Hepatocyte (in vitro differentiated cells): ENCODE data around the gene CMTM4.

Experiments used
- CTCF ChIP-seq: fragments of 200-600 bp; sonication (generic); IDR thresholded peaks from 2 replicates; pipeline ENCODE4 v1.5.1; 2016; ENCODE audit warnings: antibody characterized with exemption, mild to moderate bottlenecking; ENCODE audit not compliant: poor library complexity
- EZH2 ChIP-seq: fragments of 200-600 bp; sonication (generic); IDR thresholded peaks from 2 replicates; pipeline ENCODE4 v1.6.1; 2016; ENCODE audit warnings: antibody characterized with exemption, mild to moderate bottlenecking, borderline replicate concordance
- EZH2phosphoT487 ChIP-seq: fragments of 200-600 bp; sonication (generic); IDR thresholded peaks from one replicate; pipeline ENCODE4 v1.6.1; 2018; ENCODE audit warnings: antibody characterized with exemption, mild to moderate bottlenecking, low read depth, moderate library complexity; ENCODE audit not compliant: unreplicated experiment, severe bottlenecking

GRCh38 chr16:66612422-66612821, 84.1 kb downstream of the CMTM4 start:
- TF ChIP-seq CTCF (no peak), EZH2 (no peak), EZH2phosphoT487 (no peak)
